Activated CD8-positive, alpha-beta memory T cell treated with anti-CD3 and anti-CD28 coated beads for 1 hour (primary cell): ENCODE measurements around the gene C13orf42.

Source experiments
- DNase-seq, 2 donors: peaks; one replicate each; pipeline ENCODE4 v3.0.0-alpha.2; 2020; ENCODE audit warnings: low read depth in 1 of 2; ENCODE audit errors: extremely low read depth in 1 of 2

C13orf42 gene

DNA sequence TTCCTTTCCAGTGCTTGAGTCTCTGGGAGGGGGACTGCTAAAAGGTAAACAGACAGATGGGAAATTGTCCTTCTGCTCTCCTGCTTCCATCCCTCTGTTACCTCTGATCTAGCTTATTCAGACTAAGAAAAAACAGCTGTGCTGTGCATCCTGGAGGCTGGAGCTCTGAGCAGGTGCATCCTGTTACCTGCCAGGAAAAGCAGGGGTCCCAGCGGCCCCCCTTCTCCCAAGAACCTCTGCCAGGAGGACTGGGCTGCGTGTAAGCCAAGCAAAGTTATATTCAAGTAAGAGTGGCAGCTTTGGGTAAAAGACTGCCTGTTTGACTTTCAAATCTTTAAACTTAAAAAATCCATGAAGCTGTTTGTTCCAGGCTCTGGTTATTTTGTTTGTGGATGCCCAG lies 75.1 kb downstream of the C13orf42 start:
- no peak for DNase-seq

DNA sequence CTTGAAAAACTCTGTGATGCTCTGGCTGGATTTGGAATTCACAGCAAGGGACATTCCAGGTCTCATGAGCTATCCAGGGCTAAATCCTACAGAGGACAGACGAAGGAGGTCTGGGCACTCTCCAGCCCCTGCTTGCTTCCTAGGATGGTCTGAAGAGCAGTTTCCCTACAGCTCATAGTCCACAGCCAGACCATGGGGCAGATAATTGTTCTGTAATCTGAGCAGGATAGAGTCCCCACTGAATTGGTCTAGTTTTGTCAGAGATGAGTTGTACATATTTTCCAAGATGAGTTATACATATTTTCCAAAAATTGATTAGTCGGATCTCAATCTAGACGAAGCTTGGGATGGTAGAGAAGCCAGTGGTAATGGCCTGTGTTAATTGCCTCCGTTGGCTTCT lies 75.6 kb downstream of the C13orf42 start:
- DNase-seq = no peak

DNA sequence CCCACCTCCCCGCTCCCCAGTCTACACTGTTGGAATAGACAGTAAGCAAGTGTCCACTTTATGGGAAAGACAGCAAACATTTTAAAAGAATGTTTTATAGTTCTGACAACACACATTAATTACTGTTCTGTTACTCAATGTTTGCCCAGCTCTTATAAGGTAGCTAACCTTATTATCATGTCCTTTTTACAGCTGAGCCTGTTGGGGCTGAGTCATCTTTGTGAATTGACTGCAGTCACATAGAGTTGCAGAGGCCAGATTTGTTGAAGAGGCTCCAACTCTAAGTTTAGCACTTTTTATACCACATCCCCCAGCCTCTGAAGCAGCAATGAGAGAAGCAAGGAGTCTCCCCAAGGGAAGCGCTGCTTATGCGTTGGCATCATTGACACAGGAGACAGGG lies 76.2 kb downstream of the C13orf42 start:
- DNase-seq = no peak

DNA sequence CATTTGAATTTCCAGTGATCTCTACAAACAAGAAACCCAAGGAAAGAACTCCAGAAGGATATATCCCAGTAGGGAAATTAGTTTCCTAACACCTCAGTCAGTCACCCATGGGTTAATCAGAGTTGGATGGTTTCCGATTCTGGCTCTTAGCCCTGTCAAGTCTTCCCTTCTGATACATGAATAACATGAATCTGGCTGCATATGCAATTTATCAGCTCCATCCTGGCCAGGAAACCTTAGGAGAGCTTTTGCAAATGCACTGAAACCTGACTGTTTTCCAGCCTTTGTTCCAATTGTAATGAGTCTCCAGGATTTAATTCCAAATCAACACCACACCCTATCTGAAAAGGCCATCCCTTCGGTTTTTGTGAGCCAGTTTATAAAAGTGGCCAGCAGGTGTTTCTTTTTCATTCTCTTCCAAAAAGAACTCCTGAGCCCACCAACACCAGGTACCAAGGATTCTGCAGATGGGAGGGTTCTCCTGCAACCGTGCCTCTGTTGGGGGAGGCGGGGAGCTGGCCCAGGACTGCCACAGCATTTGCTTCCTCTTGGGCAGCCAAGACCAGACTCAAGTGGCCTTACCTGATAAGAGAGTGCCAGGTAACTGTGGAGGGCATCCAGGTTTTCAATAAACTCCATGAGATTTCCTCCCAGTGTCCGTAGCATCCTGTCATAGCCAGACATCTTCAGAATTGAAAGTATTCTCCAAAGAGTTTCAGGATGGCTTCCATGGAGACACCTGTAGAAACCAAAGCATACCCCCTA lies 77.5 kb downstream of the C13orf42 start:
- no peak for DNase-seq

DNA sequence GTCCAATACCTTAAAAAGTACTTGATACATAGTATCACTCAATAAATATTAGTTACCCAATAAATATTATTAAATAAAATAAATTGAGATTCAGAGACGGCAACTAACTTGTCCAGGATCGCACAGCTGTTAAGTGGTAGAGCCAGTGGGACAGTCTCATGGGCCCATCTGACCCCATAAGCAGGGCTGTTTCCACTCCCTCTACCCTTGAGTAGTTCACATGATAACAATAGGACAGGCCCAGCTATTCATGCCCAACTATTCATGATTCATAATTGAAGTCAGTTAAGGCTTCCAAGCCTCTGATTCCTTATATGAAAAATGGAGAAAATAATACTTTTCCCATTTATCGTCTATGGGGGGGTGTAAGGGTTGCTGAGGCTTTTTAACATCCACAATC lies 78.2 kb downstream of the C13orf42 start:
- DNase-seq = no peak
